ENCODE data around the gene ZSWIM5.

GRCh38 chr1:45244660-45245059 lies 38.3 kb upstream of the ZSWIM5 start:
- TF ChIP-seq CTCF (optimal IDR thresholded peaks at IDR 0.05 in 1 of 3, IDR thresholded peaks at IDR 0.05 in 1 of 3, conservative IDR thresholded peaks at IDR 0.05 in 1 of 3; ENCODE audit: extremely low read depth in 1 of 3, insufficient read depth in 2 of 3, low read length in 3 of 3) (no peak), EZH2 (IDR thresholded peaks at IDR 0.05; ENCODE audit: low read length) (no peak)

All from keratinocyte (primary cell).